IMR-90 (cell line): Measurements from ENCODE around the gene FRMPD4. TPM values are rescaled to one million over a fixed set of nuclear protein-coding genes. Genes with fewer than 3 reads are reported as not detected.

Experiments
- ATAC-seq: fragments of 200-7000 bp; cut with Tn5 transposase; 2 replicates; pipeline ENCODE4 v1.9.1; 2020; ENCODE audit warnings: low read depth, mild to moderate bottlenecking, moderate library complexity
- BruUV-seq: library from RNA; stranded (reverse); fragments of 400-500 nt; replicated peaks from 2 replicates; lab custom pipeline; 2021; lab: Mats Ljungman, UMichigan
- CTCF ChIA-PET: fragments of 300-600 bp; formaldehyde crosslinking; extraction: SDS; loops from one replicate; lab custom pipeline; 2021; ENCODE audit warnings: antibody characterized with exemption; lab: Yijun Ruan, JAX
- POLR2A ChIA-PET: fragments of 300-600 bp; sonication (Branson Sonifier 250); formaldehyde crosslinking; loops from one replicate; lab custom pipeline; 2022; ENCODE audit warnings: antibody characterized with exemption; ENCODE audit not compliant: unreplicated experiment; lab: Charles Lee
- DNase-seq: peaks from one replicate; pipeline ENCODE4 v3.0.0; 2013
- H2AFZ ChIP-seq: replicated peaks from 2 replicates; pipeline ENCODE3; 2013; ENCODE audit warnings: low read length, mild to moderate bottlenecking; ENCODE audit not compliant: poor library complexity
- H2AK5ac ChIP-seq: 2 replicates; pipeline ENCODE4 v1.6.1; 2013; ENCODE audit warnings: low read depth, low read length, inconsistent platforms
- H2AK9ac ChIP-seq: replicated peaks from 2 replicates; pipeline ENCODE3; 2013; ENCODE audit warnings: mild to moderate bottlenecking, low read depth, low read length, moderate library complexity; ENCODE audit not compliant: poor library complexity
- H2BK120ac ChIP-seq: 2 replicates; pipeline ENCODE4 v1.6.1; 2013; ENCODE audit warnings: low read depth, low read length, inconsistent platforms
- H2BK15ac ChIP-seq: 3 replicates; pipeline ENCODE4 v1.6.1; 2013; ENCODE audit warnings: low read depth, low read length, inconsistent platforms
- H2BK20ac ChIP-seq: 2 replicates; pipeline ENCODE4 v1.6.1; 2013; ENCODE audit warnings: low read depth, mild to moderate bottlenecking, inconsistent platforms, low read length, moderate library complexity
- H2BK5ac ChIP-seq: 2 replicates; pipeline ENCODE4 v1.6.1; 2013; ENCODE audit warnings: mild to moderate bottlenecking, low read depth, low read length, inconsistent platforms; ENCODE audit not compliant: poor library complexity, severe bottlenecking
- H3K14ac ChIP-seq: replicated peaks from 2 replicates; pipeline ENCODE4 v1.6.1; 2013; ENCODE audit warnings: low read depth, low read length, inconsistent platforms
- H3K18ac ChIP-seq: 2 replicates; pipeline ENCODE4 v1.6.1; 2013; ENCODE audit warnings: low read depth, low read length, control low read depth
- H3K23ac ChIP-seq: 2 replicates; pipeline ENCODE4 v1.6.1; 2013; ENCODE audit warnings: low read depth, low read length, inconsistent platforms
- H3K27ac ChIP-seq: 2 replicates; pipeline ENCODE4 v1.5.1; 2013; ENCODE audit warnings: mild to moderate bottlenecking, control low read depth, low read length; ENCODE audit not compliant: insufficient read depth
- H3K27me3 ChIP-seq: 2 replicates; pipeline ENCODE4 v1.6.1; 2013; ENCODE audit warnings: low read length; ENCODE audit not compliant: control insufficient read depth, insufficient read depth
- H3K36me3 ChIP-seq: 2 replicates; pipeline ENCODE4 v1.6.1; 2013; ENCODE audit warnings: low read length, mixed read lengths; ENCODE audit not compliant: control insufficient read depth, insufficient read depth
- H3K4ac ChIP-seq: 2 replicates; pipeline ENCODE4 v1.6.1; 2013; ENCODE audit warnings: low read depth, low read length, inconsistent platforms
- H3K4me1 ChIP-seq: 2 replicates; pipeline ENCODE4 v1.6.1; 2013; ENCODE audit warnings: low read length, mixed read lengths; ENCODE audit not compliant: control insufficient read depth, insufficient read depth
- H3K4me2 ChIP-seq: 2 replicates; pipeline ENCODE4 v1.6.1; 2013; ENCODE audit warnings: low read depth, mild to moderate bottlenecking, control low read depth, low read length, moderate library complexity
- H3K4me3 ChIP-seq: 2 replicates; pipeline ENCODE4 v1.5.1; 2013; ENCODE audit warnings: low read depth, mild to moderate bottlenecking, control low read depth, low read length, moderate library complexity; ENCODE audit not compliant: insufficient read depth
- H3K56ac ChIP-seq: 2 replicates; pipeline ENCODE4 v1.6.1; 2013; ENCODE audit warnings: low read length, inconsistent platforms; ENCODE audit not compliant: insufficient read depth; ENCODE audit errors: extremely low read depth
- H3K79me1 ChIP-seq, 2 experiments: 2 replicates each; pipeline ENCODE4 v1.6.1; 2013; ENCODE audit warnings: low read length in 2 of 2, inconsistent platforms in 1 of 2, low read depth in 1 of 2
- H3K9ac ChIP-seq: 2 replicates; pipeline ENCODE4 v1.6.1; 2013; ENCODE audit warnings: low read depth, low read length, control low read depth
- H3K9me1 ChIP-seq: 2 replicates; pipeline ENCODE4 v1.6.1; 2013; ENCODE audit warnings: low read length, inconsistent platforms; ENCODE audit not compliant: insufficient read depth
- H3K9me3 ChIP-seq: 2 replicates; pipeline ENCODE4 v1.6.1; 2013; ENCODE audit warnings: low read length; ENCODE audit not compliant: control insufficient read depth, insufficient read depth
- H4K20me1 ChIP-seq: 2 replicates; pipeline ENCODE4 v1.6.1; 2013; ENCODE audit warnings: low read length, inconsistent platforms; ENCODE audit not compliant: insufficient read depth
- H4K5ac ChIP-seq: 2 replicates; pipeline ENCODE4 v1.6.1; 2013; ENCODE audit warnings: mild to moderate bottlenecking, low read depth, low read length, control low read depth
- H4K8ac ChIP-seq, 2 experiments: 2 replicates each; pipeline ENCODE4 v1.6.1; 2013; ENCODE audit warnings: low read depth in 2 of 2, low read length in 2 of 2, control low read depth in 1 of 2, inconsistent platforms in 1 of 2
- H4K91ac ChIP-seq: 2 replicates; pipeline ENCODE4 v1.6.1; 2013; ENCODE audit warnings: low read depth, low read length, inconsistent platforms; ENCODE audit not compliant: insufficient read depth
- POLR2A ChIP-seq: IDR thresholded peaks from 2 replicates; pipeline ENCODE4 v1.6.1; 2012; ENCODE audit warnings: mild to moderate bottlenecking, low read depth, low read length
- SMC3 ChIP-seq: fragments of 150-350 bp; IDR thresholded peaks from 2 replicates; pipeline ENCODE4 v1.6.1; 2016; ENCODE audit warnings: low read depth, mild to moderate bottlenecking, antibody characterized with exemption, low read length, moderate library complexity
- WGBS, 2 experiments: methylation state at CpG; one replicate each; pipeline versions ENCODE4 v1.1.5 to v1.1.7; 2013; ENCODE audit warnings: missing lambda C conversion rate in 2 of 2; ENCODE audit not compliant: insufficient read length in 1 of 2; ENCODE audit errors: extremely low coverage in 2 of 2; 5-methylcytosine and 5-hydroxymethylcytosine counted together
- dilution Hi-C: fragments of 300-500 bp; cut with HindIII; formaldehyde crosslinking; loops from one replicate; pipeline ENCODE4 v1.14.3; 2018; ENCODE audit warnings: low sequenced_read_pairs; ENCODE audit not compliant: unreplicated experiment
- in situ Hi-C: fragments of 300-500 bp; cut with MboI; formaldehyde crosslinking; loops from 3 replicates; pipeline ENCODE4 v1.14.3; 2019; ENCODE audit warnings: low sequenced_read_pairs, inconsistent platforms, mixed read lengths
- intact Hi-C: fragments of 100-400 bp; cut with micrococcal nuclease; formaldehyde crosslinking; loops from 2 replicates; pipeline ENCODE4 v1.10.0; 2022
- polyA plus RNA-seq, 3 experiments: library from polyadenylated mRNA; depleted of rRNA; stranded (reverse); fragments of >200 nt; gene quantifications; 2 replicates each; pipeline ENCODE4 v1.2.3, GENCODE V29; 2012; ENCODE audit warnings: low replicate concordance in 1 of 3
- total RNA-seq: library from RNA; depleted of rRNA; stranded (reverse); fragments of >200 nt; gene quantifications from 2 replicates; pipeline ENCODE4 v1.2.3, GENCODE V29; 2012
- TF ChIP-seq, protein P1 (sequence below): conservative IDR thresholded peaks from 2 replicates; pipeline ENCODE4 v1.5.1; 2012; ENCODE audit warnings: mild to moderate bottlenecking, low read depth, low read length, improper control_type of control experiment

The FRMPD4 gene
- total and polyA plus RNA-seq, 2 of the 4 experiments (the other 2 are of a cell fraction) = 0.53 to 1.1 TPM

DNA sequence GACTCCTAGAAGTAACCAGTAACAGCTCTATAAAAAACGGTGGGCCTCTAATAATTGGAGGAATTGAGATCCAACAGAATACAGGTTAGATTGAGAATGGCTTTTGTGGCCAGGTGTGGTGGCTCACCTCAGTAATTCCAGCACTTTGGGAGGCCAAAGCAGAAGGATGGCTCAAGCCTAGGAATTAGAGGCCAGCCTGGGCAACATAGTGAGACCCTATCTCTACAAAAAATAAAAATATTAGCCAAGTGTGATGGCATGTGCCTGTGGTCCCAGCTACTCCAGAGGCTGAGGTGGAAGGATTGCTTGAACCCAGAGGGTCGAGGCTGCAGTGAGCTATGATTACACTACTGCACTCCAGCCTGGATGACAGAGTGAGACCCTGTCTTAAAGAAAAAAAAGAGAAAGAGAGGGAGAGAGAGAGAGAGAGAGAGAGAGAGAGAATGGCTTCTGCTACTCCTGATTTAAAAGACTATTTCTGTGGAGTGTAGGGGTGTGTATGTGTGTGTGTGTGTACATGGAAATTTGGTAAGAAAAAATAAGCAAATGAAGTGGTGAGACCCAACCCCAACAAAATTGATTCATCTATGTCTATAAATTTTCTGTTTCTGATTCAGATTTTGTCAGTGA, 89.3 kb downstream of the FRMPD4 start:
- POLR2A ChIA-PET = interaction anchor here (0.6 kb wide), 1 partner anchor 29 kb away, joined by 3 read pairs; no protein-coding TSS in a partner anchor
- BruUV-seq = no TSS peak
- peaks cover 4% of the 10 kb centered on the region; the same call in 1 of the 2 replicates for H3K9me3 ChIP-seq
- no peak overlapping the region for H3K27ac ChIP-seq
- DNase-seq = no peak
- no peaks in the 10 kb centered on the region for H3K79me1 ChIP-seq
- no peak overlapping the region for H3K56ac ChIP-seq
- H3K4ac ChIP-seq = no peak overlapping the region
- TF ChIP-seq POLR2A (no peak), SMC3 (no peak)
- TF ChIP-seq, protein P1, sequence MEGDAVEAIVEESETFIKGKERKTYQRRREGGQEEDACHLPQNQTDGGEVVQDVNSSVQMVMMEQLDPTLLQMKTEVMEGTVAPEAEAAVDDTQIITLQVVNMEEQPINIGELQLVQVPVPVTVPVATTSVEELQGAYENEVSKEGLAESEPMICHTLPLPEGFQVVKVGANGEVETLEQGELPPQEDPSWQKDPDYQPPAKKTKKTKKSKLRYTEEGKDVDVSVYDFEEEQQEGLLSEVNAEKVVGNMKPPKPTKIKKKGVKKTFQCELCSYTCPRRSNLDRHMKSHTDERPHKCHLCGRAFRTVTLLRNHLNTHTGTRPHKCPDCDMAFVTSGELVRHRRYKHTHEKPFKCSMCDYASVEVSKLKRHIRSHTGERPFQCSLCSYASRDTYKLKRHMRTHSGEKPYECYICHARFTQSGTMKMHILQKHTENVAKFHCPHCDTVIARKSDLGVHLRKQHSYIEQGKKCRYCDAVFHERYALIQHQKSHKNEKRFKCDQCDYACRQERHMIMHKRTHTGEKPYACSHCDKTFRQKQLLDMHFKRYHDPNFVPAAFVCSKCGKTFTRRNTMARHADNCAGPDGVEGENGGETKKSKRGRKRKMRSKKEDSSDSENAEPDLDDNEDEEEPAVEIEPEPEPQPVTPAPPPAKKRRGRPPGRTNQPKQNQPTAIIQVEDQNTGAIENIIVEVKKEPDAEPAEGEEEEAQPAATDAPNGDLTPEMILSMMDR = no peak
- H2BK5ac ChIP-seq = no peak overlapping the region
- no peak overlapping the region for H2AFZ ChIP-seq
- no peak overlapping the region for H2BK120ac ChIP-seq
- dilution Hi-C loops = no loop called here
- 50% methylated on average over 1 of the region's 2 CpGs; no CpG with 5 or more reads in 1 of the 2 experiments for WGBS, 2 experiments
- in situ Hi-C loops = no loop called here
- H3K4me3 ChIP-seq = no peak overlapping the region
- no peaks in the 10 kb centered on the region for H3K36me3 ChIP-seq
- no peak overlapping the region for H2BK20ac ChIP-seq
- H3K27me3 ChIP-seq = no peaks in the 10 kb centered on the region
- H4K91ac ChIP-seq = no peak overlapping the region
- H3K9ac ChIP-seq = no peak overlapping the region
- H3K23ac ChIP-seq = no peak overlapping the region
- no peak overlapping the region for H4K8ac ChIP-seq
- CTCF ChIA-PET = no interaction called here
- H3K18ac ChIP-seq = no peak overlapping the region
- no peak overlapping the region for H2AK5ac ChIP-seq
- H2BK15ac ChIP-seq = no peak overlapping the region
- H4K20me1 ChIP-seq = no peaks in the 10 kb centered on the region
- no peak for ATAC-seq
- H3K4me2 ChIP-seq = no peak overlapping the region
- no peaks in the 10 kb centered on the region for H3K9me1 ChIP-seq
- H3K14ac ChIP-seq = no peak overlapping the region
- H3K4me1 ChIP-seq = no peaks in the 10 kb centered on the region
- H2AK9ac ChIP-seq = no peak overlapping the region
- H4K5ac ChIP-seq = no peak overlapping the region
- intact Hi-C loops = no loop called here
